ENCODE results near the gene RTTN. TPM values are rescaled to one million over a fixed set of nuclear protein-coding genes. Genes with fewer than 3 reads are reported as not detected.

RTTN gene
- total and polyA plus RNA-seq, 2 donors (not counting 3 experiments of a cell fraction or from before 2014, with no cell fraction given) = 3.1 to 17.4 TPM

DNA sequence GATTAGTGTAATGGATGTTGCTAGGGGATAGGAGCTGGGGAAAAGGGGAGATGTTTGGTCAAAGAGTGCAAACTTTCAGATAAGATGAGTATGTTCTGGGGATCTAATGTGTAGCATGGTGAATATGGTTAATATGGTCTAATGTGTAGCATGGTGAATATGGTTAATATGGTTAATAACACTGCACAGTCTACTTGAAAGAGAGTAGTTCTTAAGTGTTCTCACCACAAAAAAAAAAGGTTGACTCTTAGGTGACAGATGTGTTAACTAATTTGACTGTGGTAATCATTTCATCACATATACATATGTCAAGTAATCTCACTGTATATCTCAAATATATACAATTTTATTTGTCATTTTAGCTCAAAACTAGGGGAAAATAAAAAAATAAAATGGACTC is 136.5 kb downstream of the RTTN start:
- Histone ChIP-seq H3K36me3 (ENCODE audit: control insufficient read depth in 2 of 2, extremely low read depth in 1 of 2, insufficient read depth in 2 of 2, low read length in 2 of 2) (no peaks in the 10 kb centered on the region), H3K4me2 (ENCODE audit: insufficient read depth, low read length) (no peak overlapping the region), H3K27ac (ENCODE audit: insufficient read depth, low read depth, low read length) (no peak overlapping the region), H3K27me3 (ENCODE audit: control insufficient read depth in 2 of 2, insufficient read depth in 2 of 2, low read length in 2 of 2) (no peaks in the 10 kb centered on the region), H2AFZ (ENCODE audit: low read depth, low read length) (no peak overlapping the region), H3K9me1 (replicated peaks; ENCODE audit: control insufficient read depth, extremely low read depth, insufficient read depth, low read length) (no peaks in the 10 kb centered on the region), H3K9me3 (replicated peaks; ENCODE audit: control insufficient read depth, insufficient read depth, low read length) (no peaks in the 10 kb centered on the region), H3K4me3 (replicated peaks in 1 of 3; ENCODE audit: insufficient read depth in 1 of 3, low read depth in 1 of 3, low read length in 3 of 3) (no peak overlapping the region), H3K4me1 (ENCODE audit: control insufficient read depth, extremely low read depth, insufficient read depth, low read length) (no peaks in the 10 kb centered on the region), H4K20me1 (replicated peaks; ENCODE audit: control insufficient read depth, extremely low read depth, insufficient read depth, low read length) (no peaks in the 10 kb centered on the region), H3K9ac (replicated peaks; ENCODE audit: extremely low read depth, insufficient read depth, low read length) (no peak overlapping the region), H3K79me2 (ENCODE audit: control insufficient read depth, insufficient read depth, low read length) (no peaks in the 10 kb centered on the region)
- intact Hi-C loops (cut with micrococcal nuclease) (no loop called here), dilution Hi-C loops (cut with MboI; ENCODE audit: extremely low pct_ligation_motif_present, low sequenced_read_pairs) (no loop called here)
- FAIRE-seq (no peak), DNase-seq (ENCODE audit: low read depth, low spot score) (no peak)
- TF ChIP-seq POLR2AphosphoS5 (IDR thresholded peaks at IDR 0.05; ENCODE audit: insufficient read depth, low read depth, low read length) = no peak
- no peak for TF ChIP-seq POLR2A (IDR thresholded peaks at IDR 0.05; ENCODE audit: low read depth, low read length)
- TF ChIP-seq MYC (IDR thresholded peaks at IDR 0.05; ENCODE audit: low read depth, low read length) = no peak
- no peak for TF ChIP-seq EZH2 (IDR thresholded peaks at IDR 0.05; ENCODE audit: borderline replicate concordance, low read depth, low read length, severe bottlenecking)
- TF ChIP-seq, protein P1, sequence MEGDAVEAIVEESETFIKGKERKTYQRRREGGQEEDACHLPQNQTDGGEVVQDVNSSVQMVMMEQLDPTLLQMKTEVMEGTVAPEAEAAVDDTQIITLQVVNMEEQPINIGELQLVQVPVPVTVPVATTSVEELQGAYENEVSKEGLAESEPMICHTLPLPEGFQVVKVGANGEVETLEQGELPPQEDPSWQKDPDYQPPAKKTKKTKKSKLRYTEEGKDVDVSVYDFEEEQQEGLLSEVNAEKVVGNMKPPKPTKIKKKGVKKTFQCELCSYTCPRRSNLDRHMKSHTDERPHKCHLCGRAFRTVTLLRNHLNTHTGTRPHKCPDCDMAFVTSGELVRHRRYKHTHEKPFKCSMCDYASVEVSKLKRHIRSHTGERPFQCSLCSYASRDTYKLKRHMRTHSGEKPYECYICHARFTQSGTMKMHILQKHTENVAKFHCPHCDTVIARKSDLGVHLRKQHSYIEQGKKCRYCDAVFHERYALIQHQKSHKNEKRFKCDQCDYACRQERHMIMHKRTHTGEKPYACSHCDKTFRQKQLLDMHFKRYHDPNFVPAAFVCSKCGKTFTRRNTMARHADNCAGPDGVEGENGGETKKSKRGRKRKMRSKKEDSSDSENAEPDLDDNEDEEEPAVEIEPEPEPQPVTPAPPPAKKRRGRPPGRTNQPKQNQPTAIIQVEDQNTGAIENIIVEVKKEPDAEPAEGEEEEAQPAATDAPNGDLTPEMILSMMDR (IDR thresholded peaks at IDR 0.05; ENCODE audit: extremely low read depth in 1 of 2, insufficient read depth in 1 of 2, low read depth in 1 of 2, low read length in 2 of 2) = no peak
- TF ChIP-seq, protein P2, sequence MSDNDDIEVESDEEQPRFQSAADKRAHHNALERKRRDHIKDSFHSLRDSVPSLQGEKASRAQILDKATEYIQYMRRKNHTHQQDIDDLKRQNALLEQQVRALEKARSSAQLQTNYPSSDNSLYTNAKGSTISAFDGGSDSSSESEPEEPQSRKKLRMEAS (IDR thresholded peaks at IDR 0.05; ENCODE audit: insufficient read depth, insufficient read length) = no peak
- no peak for TF ChIP-seq FOS (IDR thresholded peaks at IDR 0.05; ENCODE audit: borderline replicate concordance, insufficient read depth, low read length)
- TF ChIP-seq GATA2 (IDR thresholded peaks at IDR 0.05; ENCODE audit: insufficient read depth, insufficient read length, low read depth, low read length) = no peak
- TF ChIP-seq JUN (IDR thresholded peaks at IDR 0.05; ENCODE audit: borderline replicate concordance, insufficient read depth, insufficient read length, low read depth) = no peak
- ChIA-PET CTCF (no interaction called here), POLR2A (no interaction called here)
- BruUV-seq (replicated peaks) = no TSS peak
